T-helper 17 cell (primary cell): ENCODE data around the gene PRKG1. TPM values are rescaled to one million over a fixed set of nuclear protein-coding genes. Genes with fewer than 3 reads are reported as not detected.

Experiments used
- ATAC-seq: fragments of 150-1000 bp; cut with Tn5 transposase; 2 replicates; pipeline ENCODE4 v1.10.0; 2021; ENCODE audit warnings: mild to moderate bottlenecking, moderate library complexity
- DNase-seq, 3 donors: peaks; one replicate each; pipeline versions ENCODE4 v3.0.0 to v3.0.0-alpha.2; 2020 to 2021
- H3K9me3 ChIP-seq: one replicate; pipeline ENCODE4 v1.7.0; 2013; ENCODE audit warnings: low read length, mild to moderate bottlenecking; ENCODE audit not compliant: control insufficient read depth, poor library complexity, severe bottlenecking
- H3K27ac Mint-ChIP-seq: one replicate; pipeline ENCODE4 v1.8.0; 2022; ENCODE audit warnings: mild to moderate bottlenecking, moderate library complexity, mixed read lengths
- H3K27me3 Mint-ChIP-seq: one replicate; pipeline ENCODE4 v1.8.0; 2022; ENCODE audit warnings: mixed read lengths
- H3K36me3 Mint-ChIP-seq: one replicate; pipeline ENCODE4 v1.8.0; 2022; ENCODE audit warnings: low read depth, mixed read lengths
- H3K4me1 Mint-ChIP-seq: one replicate; pipeline ENCODE4 v1.8.0; 2022; ENCODE audit warnings: mild to moderate bottlenecking, mixed read lengths
- H3K4me3 Mint-ChIP-seq: one replicate; pipeline ENCODE4 v1.8.0; 2022; ENCODE audit warnings: mild to moderate bottlenecking, moderate library complexity, mixed read lengths
- total RNA-seq, 4 donors: library from RNA in 2 of 4; stranded (reverse) in 2 of 4; gene quantifications; one replicate each; pipeline ENCODE4 v1.2.3 and lab custom pipeline; 2022 to 2026

PRKG1 gene
- total RNA-seq, 2 donors from 2014 or later: 0.27 to 4.1 TPM

GRCh38 chr10:51896849-51897248, 822.6 kb downstream of the PRKG1 start:
- Mint-ChIP-seq H3K27me3 (peaks cover 4% of the 10 kb centered on the region), H3K36me3 (no peaks in the 10 kb centered on the region), H3K4me3 (no peak overlapping the region), H3K27ac (no peak overlapping the region), H3K4me1 (peaks cover 2% of the 10 kb centered on the region)
- no peak for ATAC-seq
- DNase-seq: no peak
- no peaks in the 10 kb centered on the region for H3K9me3 ChIP-seq

- Mint-ChIP-seq H3K36me3 (no peaks in the 10 kb centered on the region), H3K27me3 (peaks cover 4% of the 10 kb centered on the region), H3K4me3 (no peak overlapping the region), H3K27ac (no peak overlapping the region), H3K4me1 (peaks cover 2% of the 10 kb centered on the region)
- ATAC-seq (no peak), DNase-seq (no peak)
- H3K9me3 ChIP-seq: no peaks in the 10 kb centered on the region
Observed at GRCh38 chr10:51897560-51897959, 823.3 kb downstream of the PRKG1 start.

GRCh38 chr10:51900180-51900579, 825.9 kb downstream of the PRKG1 start:
- Mint-ChIP-seq H3K27me3 (peaks cover 4% of the 10 kb centered on the region), H3K4me3 (no peak overlapping the region), H3K4me1 (peaks cover 2% of the 10 kb centered on the region), H3K36me3 (no peaks in the 10 kb centered on the region), H3K27ac (no peak overlapping the region)
- H3K9me3 ChIP-seq: no peaks in the 10 kb centered on the region
- ATAC-seq (no peak), DNase-seq (no peak)

- no peak for DNase-seq
- no peaks in the 10 kb centered on the region for H3K9me3 ChIP-seq
- Mint-ChIP-seq H3K4me3 (no peak overlapping the region), H3K27me3 (peaks cover 4% of the 10 kb centered on the region), H3K36me3 (peaks cover 2% of the 10 kb centered on the region), H3K4me1 (no peaks in the 10 kb centered on the region), H3K27ac (no peak overlapping the region)
- no peak for ATAC-seq
Observed at GRCh38 chr10:51903675-51904074, 829.4 kb downstream of the PRKG1 start.

- Mint-ChIP-seq H3K27me3 (peaks cover 4% of the 10 kb centered on the region), H3K4me3 (no peak overlapping the region), H3K4me1 (no peaks in the 10 kb centered on the region), H3K36me3 (peaks cover 5% of the 10 kb centered on the region), H3K27ac (no peak overlapping the region)
- DNase-seq (no peak), ATAC-seq (no peak)
- no peaks in the 10 kb centered on the region for H3K9me3 ChIP-seq
Observed at GRCh38 chr10:51905032-51905431, 830.7 kb downstream of the PRKG1 start.

GRCh38 chr10:51907361-51907760, 833.1 kb downstream of the PRKG1 start:
- Mint-ChIP-seq H3K27ac (peak overlapping the region; percentile 10), H3K36me3 (peaks cover 5% of the 10 kb centered on the region), H3K27me3 (peaks cover 4% of the 10 kb centered on the region), H3K4me3 (no peak overlapping the region), H3K4me1 (no peaks in the 10 kb centered on the region)
- H3K9me3 ChIP-seq: no peaks in the 10 kb centered on the region
- DNase-seq: no peak
- no peak for ATAC-seq

GRCh38 chr10:51910189-51910588, 835.9 kb downstream of the PRKG1 start:
- DNase-seq (no peak), ATAC-seq (no peak)
- no peak overlapping the region for H3K4me3 Mint-ChIP-seq
- H3K27ac Mint-ChIP-seq: no peak overlapping the region
- no peaks in the 10 kb centered on the region for H3K4me1 Mint-ChIP-seq
- peaks cover 5% of the 10 kb centered on the region for H3K36me3 Mint-ChIP-seq
- peaks cover 4% of the 10 kb centered on the region for H3K27me3 Mint-ChIP-seq
- H3K9me3 ChIP-seq: no peaks in the 10 kb centered on the region

- no peaks in the 10 kb centered on the region for H3K9me3 ChIP-seq
- H3K27me3 Mint-ChIP-seq: peaks cover 4% of the 10 kb centered on the region
- H3K4me1 Mint-ChIP-seq: no peaks in the 10 kb centered on the region
- ATAC-seq: no peak
- H3K36me3 Mint-ChIP-seq: peaks cover 5% of the 10 kb centered on the region
- no peak overlapping the region for H3K4me3 Mint-ChIP-seq
- no peak overlapping the region for H3K27ac Mint-ChIP-seq
- DNase-seq: no peak
Observed at GRCh38 chr10:51910596-51910995, 836.3 kb downstream of the PRKG1 start.

- no peak overlapping the region for H3K27ac Mint-ChIP-seq
- H3K27me3 Mint-ChIP-seq: peaks cover 4% of the 10 kb centered on the region
- H3K9me3 ChIP-seq: no peaks in the 10 kb centered on the region
- DNase-seq: no peak
- peaks cover 5% of the 10 kb centered on the region for H3K36me3 Mint-ChIP-seq
- ATAC-seq: no peak
- no peak overlapping the region for H3K4me3 Mint-ChIP-seq
- no peaks in the 10 kb centered on the region for H3K4me1 Mint-ChIP-seq
Observed at GRCh38 chr10:51911723-51912122, 837.4 kb downstream of the PRKG1 start.

- H3K36me3 Mint-ChIP-seq: no peaks in the 10 kb centered on the region
- no peak for ATAC-seq
- H3K9me3 ChIP-seq: no peaks in the 10 kb centered on the region
- no peaks in the 10 kb centered on the region for H3K4me1 Mint-ChIP-seq
- H3K4me3 Mint-ChIP-seq: no peak overlapping the region
- H3K27ac Mint-ChIP-seq: no peak overlapping the region
- no peak for DNase-seq
- no peaks in the 10 kb centered on the region for H3K27me3 Mint-ChIP-seq
Observed at GRCh38 chr10:51915031-51915542, 840.8 kb downstream of the PRKG1 start.

GRCh38 chr10:51918440-51918839, 844.2 kb downstream of the PRKG1 start:
- DNase-seq: no peak
- H3K9me3 ChIP-seq: no peaks in the 10 kb centered on the region
- no peaks in the 10 kb centered on the region for H3K27me3 Mint-ChIP-seq
- no peak for ATAC-seq
- H3K4me3 Mint-ChIP-seq: no peak overlapping the region
- H3K27ac Mint-ChIP-seq: no peak overlapping the region
- H3K4me1 Mint-ChIP-seq: no peaks in the 10 kb centered on the region
- H3K36me3 Mint-ChIP-seq: no peaks in the 10 kb centered on the region

- DNase-seq (no peak), ATAC-seq (no peak)
- H3K27me3 Mint-ChIP-seq: no peaks in the 10 kb centered on the region
- H3K4me3 Mint-ChIP-seq: no peak overlapping the region
- H3K27ac Mint-ChIP-seq: no peak overlapping the region
- H3K36me3 Mint-ChIP-seq: no peaks in the 10 kb centered on the region
- no peaks in the 10 kb centered on the region for H3K4me1 Mint-ChIP-seq
- no peaks in the 10 kb centered on the region for H3K9me3 ChIP-seq
Observed at GRCh38 chr10:51918884-51919325, 844.6 kb downstream of the PRKG1 start.

GRCh38 chr10:51920672-51921071, 846.4 kb downstream of the PRKG1 start:
- Mint-ChIP-seq H3K27ac (no peak overlapping the region), H3K4me3 (no peak overlapping the region), H3K36me3 (no peaks in the 10 kb centered on the region), H3K4me1 (no peaks in the 10 kb centered on the region), H3K27me3 (no peaks in the 10 kb centered on the region)
- H3K9me3 ChIP-seq: no peaks in the 10 kb centered on the region
- ATAC-seq (no peak), DNase-seq (no peak)

GRCh38 chr10:51924359-51924758, 850.1 kb downstream of the PRKG1 start:
- Mint-ChIP-seq H3K27ac (no peak overlapping the region), H3K27me3 (peaks cover 12% of the 10 kb centered on the region), H3K36me3 (peaks cover 2% of the 10 kb centered on the region), H3K4me3 (no peak overlapping the region), H3K4me1 (no peaks in the 10 kb centered on the region)
- ATAC-seq (no peak), DNase-seq (no peak)
- H3K9me3 ChIP-seq: no peaks in the 10 kb centered on the region
